ENCODE results near the gene CDCA4.

Gene CDCA4

DNA sequence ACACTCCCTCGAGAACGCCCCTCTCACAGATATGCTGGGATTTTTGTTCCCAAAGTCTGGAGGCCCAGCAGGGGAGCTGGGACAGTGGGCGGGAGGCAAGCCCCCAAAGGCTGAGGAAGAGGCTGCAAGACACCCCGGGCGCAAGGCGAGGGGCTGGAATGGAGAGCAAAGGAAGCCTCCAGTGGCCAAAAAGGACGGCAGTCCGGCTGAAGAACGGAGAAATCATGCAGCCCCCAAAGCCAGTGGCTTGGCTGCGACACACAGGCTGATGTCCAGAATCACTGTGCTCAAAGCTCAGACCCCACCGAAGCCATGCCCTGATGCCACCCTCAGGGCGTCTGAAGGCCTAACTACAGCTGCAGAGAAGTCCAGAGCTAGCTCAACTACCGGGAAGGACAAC, 24.4 kb downstream of the CDCA4 start:
- H3K9me3 ChIP-seq (ENCODE audit: insufficient read depth, low read length) = no peaks in the 10 kb centered on the region
- H3K79me2 ChIP-seq (ENCODE audit: low read length) = no peaks in the 10 kb centered on the region
- TF ChIP-seq EZH2phosphoT487 (IDR thresholded peaks at IDR 0.05; ENCODE audit: low read depth) = no peak
- TF ChIP-seq, protein P1, sequence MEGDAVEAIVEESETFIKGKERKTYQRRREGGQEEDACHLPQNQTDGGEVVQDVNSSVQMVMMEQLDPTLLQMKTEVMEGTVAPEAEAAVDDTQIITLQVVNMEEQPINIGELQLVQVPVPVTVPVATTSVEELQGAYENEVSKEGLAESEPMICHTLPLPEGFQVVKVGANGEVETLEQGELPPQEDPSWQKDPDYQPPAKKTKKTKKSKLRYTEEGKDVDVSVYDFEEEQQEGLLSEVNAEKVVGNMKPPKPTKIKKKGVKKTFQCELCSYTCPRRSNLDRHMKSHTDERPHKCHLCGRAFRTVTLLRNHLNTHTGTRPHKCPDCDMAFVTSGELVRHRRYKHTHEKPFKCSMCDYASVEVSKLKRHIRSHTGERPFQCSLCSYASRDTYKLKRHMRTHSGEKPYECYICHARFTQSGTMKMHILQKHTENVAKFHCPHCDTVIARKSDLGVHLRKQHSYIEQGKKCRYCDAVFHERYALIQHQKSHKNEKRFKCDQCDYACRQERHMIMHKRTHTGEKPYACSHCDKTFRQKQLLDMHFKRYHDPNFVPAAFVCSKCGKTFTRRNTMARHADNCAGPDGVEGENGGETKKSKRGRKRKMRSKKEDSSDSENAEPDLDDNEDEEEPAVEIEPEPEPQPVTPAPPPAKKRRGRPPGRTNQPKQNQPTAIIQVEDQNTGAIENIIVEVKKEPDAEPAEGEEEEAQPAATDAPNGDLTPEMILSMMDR (IDR thresholded peaks at IDR 0.05; ENCODE audit: low read depth, low read length) = no peak
- H3K27me3 ChIP-seq (ENCODE audit: low read depth, low read length) = no peaks in the 10 kb centered on the region
- H2AFZ ChIP-seq (ENCODE audit: low read depth, low read length) = no peak overlapping the region
- no peak overlapping the region for H3K9ac ChIP-seq (ENCODE audit: low read length)
- H3K4me3 ChIP-seq (ENCODE audit: low read length) = no peak overlapping the region
- peaks cover 14% of the 10 kb centered on the region for H3K36me3 ChIP-seq (replicated peaks; ENCODE audit: low read depth, low read length)
- H3K4me1 ChIP-seq (ENCODE audit: low read length) = no peaks in the 10 kb centered on the region
- H3K4me2 ChIP-seq (ENCODE audit: low read length) = no peak overlapping the region
- H3K27ac ChIP-seq (ENCODE audit: low read length) = no peak overlapping the region
- H4K20me1 ChIP-seq (ENCODE audit: insufficient read depth, low read length) = no peaks in the 10 kb centered on the region

DNA sequence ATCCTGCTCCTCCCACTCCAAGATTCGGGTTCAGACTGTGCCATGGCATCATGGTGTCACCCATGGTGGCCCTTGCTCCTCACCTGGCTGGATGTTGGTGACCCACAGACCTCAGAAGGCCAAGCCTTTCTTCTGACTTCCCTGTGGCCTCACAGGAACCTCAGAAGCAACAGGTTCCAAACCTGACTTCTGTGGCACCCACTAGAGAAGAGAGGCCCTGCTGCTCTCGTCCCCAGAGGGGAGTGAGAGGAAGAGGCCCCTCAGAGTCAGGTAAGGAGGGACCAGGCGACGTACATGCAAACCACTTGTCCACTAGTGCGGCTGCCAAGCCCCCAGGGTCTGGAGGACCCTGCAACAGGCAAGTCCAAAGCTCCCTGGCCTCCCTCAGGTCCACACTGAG, 24.9 kb downstream of the CDCA4 start:
- Histone ChIP-seq H3K79me2 (ENCODE audit: low read length) (no peaks in the 10 kb centered on the region), H3K4me1 (ENCODE audit: low read length) (no peaks in the 10 kb centered on the region), H3K9me3 (ENCODE audit: insufficient read depth, low read length) (no peaks in the 10 kb centered on the region), H3K4me2 (ENCODE audit: low read length) (no peak overlapping the region), H3K36me3 (replicated peaks; ENCODE audit: low read depth, low read length) (peaks cover 14% of the 10 kb centered on the region), H2AFZ (ENCODE audit: low read depth, low read length) (no peak overlapping the region), H4K20me1 (ENCODE audit: insufficient read depth, low read length) (no peaks in the 10 kb centered on the region), H3K27ac (ENCODE audit: low read length) (no peak overlapping the region), H3K27me3 (ENCODE audit: low read depth, low read length) (no peaks in the 10 kb centered on the region), H3K4me3 (ENCODE audit: low read length) (no peak overlapping the region), H3K9ac (ENCODE audit: low read length) (no peak overlapping the region)
- TF ChIP-seq, protein P1 (IDR thresholded peaks at IDR 0.05; ENCODE audit: low read depth, low read length) = no peak
- no peak for TF ChIP-seq EZH2phosphoT487 (IDR thresholded peaks at IDR 0.05; ENCODE audit: low read depth)

DNA sequence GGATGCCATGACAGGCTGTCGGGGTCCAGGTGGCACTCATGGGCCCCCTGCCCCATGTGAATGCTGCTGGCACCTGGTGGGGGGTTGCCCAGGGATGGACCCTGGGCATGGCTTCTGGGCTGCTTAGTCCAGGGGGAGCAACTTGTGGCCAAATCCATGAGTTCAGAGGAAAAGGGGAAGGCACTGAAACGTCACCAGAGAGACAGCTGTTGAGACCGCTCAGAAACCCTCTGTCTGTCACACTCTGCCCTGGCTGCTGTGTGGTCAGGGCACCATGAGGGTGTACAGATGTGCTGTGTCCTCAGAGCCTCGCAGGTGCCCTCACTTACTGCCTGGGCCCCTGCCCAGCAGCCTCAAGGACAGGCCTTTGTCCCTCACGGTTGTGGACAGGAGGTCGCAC, 25.9 kb downstream of the CDCA4 start:
- H3K27ac ChIP-seq (ENCODE audit: low read length) = no peak overlapping the region

DNA sequence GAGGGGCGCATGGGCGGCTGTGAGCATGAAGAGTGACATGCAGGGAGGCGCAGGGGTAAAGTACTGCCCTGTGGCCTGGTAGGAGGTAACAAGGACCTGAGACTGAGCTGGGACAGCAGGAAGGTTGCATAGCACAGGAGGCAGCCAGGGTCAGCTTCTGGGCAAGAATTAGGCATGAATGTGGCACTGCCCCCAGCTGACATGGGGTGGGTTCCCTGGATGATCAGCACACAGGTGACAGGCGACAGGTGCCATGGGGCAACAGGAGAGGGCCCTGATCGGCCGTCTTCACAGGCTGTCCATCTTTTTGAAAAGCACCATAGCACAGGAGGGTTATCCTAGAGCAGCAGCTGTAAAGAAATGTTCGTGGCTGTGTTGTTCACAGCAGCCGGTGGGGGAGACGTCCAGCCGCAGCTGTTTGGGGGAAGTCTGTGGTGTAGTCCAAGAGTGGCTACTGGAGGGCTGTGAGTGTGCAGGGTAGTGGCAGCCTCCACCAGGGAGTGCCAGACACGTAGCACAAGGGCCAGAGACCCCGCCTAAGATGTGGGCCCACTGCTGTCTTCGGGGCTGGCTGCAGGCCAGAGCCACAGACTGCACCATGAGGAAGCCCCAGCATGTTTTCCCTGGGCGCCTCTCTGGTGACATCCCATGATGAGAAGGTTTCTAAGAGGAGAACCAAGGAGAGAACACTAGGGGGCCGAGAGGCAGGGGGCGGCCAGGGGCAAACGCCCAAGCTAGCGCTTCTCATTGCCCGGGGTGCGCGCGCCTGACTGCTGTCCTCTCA, 26.9 kb downstream of the CDCA4 start:
- H2AFZ ChIP-seq (ENCODE audit: low read depth, low read length) = no peak overlapping the region
- no peaks in the 10 kb centered on the region for H3K4me1 ChIP-seq (ENCODE audit: low read length)
- H3K27me3 ChIP-seq (ENCODE audit: low read depth, low read length) = no peaks in the 10 kb centered on the region
- H3K36me3 ChIP-seq (replicated peaks; ENCODE audit: low read depth, low read length) = peaks cover 3% of the 10 kb centered on the region
- H3K9me3 ChIP-seq (ENCODE audit: insufficient read depth, low read length) = no peaks in the 10 kb centered on the region
- H3K4me3 ChIP-seq (ENCODE audit: low read length) = no peak overlapping the region
- no peak overlapping the region for H3K27ac ChIP-seq (ENCODE audit: low read length)
- no peak overlapping the region for H3K9ac ChIP-seq (ENCODE audit: low read length)
- no peaks in the 10 kb centered on the region for H3K79me2 ChIP-seq (ENCODE audit: low read length)
- H4K20me1 ChIP-seq (ENCODE audit: insufficient read depth, low read length) = no peaks in the 10 kb centered on the region
- no peak overlapping the region for H3K4me2 ChIP-seq (ENCODE audit: low read length)
- TF ChIP-seq, protein P1 (IDR thresholded peaks at IDR 0.05; ENCODE audit: low read depth, low read length) = no peak
- no peak for TF ChIP-seq EZH2phosphoT487 (IDR thresholded peaks at IDR 0.05; ENCODE audit: low read depth)

More for the DNA sequence above, 25.9 kb downstream of the CDCA4 start:
- TF ChIP-seq, protein P1 (IDR thresholded peaks at IDR 0.05; ENCODE audit: low read depth, low read length) = no peak
- TF ChIP-seq EZH2phosphoT487 (IDR thresholded peaks at IDR 0.05; ENCODE audit: low read depth) = no peak
- Histone ChIP-seq H3K4me1 (ENCODE audit: low read length) (no peaks in the 10 kb centered on the region), H3K4me2 (ENCODE audit: low read length) (no peak overlapping the region), H3K9me3 (ENCODE audit: insufficient read depth, low read length) (no peaks in the 10 kb centered on the region), H3K27me3 (ENCODE audit: low read depth, low read length) (no peaks in the 10 kb centered on the region), H3K9ac (ENCODE audit: low read length) (no peak overlapping the region), H4K20me1 (ENCODE audit: insufficient read depth, low read length) (no peaks in the 10 kb centered on the region), H2AFZ (ENCODE audit: low read depth, low read length) (no peak overlapping the region), H3K4me3 (ENCODE audit: low read length) (no peak overlapping the region), H3K36me3 (replicated peaks; ENCODE audit: low read depth, low read length) (peaks cover 13% of the 10 kb centered on the region), H3K79me2 (ENCODE audit: low read length) (no peaks in the 10 kb centered on the region)

Measured in OCI-LY3 (cell line).